Mammary epithelial cell (primary cell): Measurements from ENCODE around the gene LRP10.

ENCODE experiments used
- EZH2 ChIP-seq: IDR thresholded peaks from 2 replicates; pipeline ENCODE4 v1.6.1; 2012; ENCODE audit warnings: low read length, inconsistent platforms, borderline replicate concordance
- TF ChIP-seq, protein P1 (sequence below), 2 donors: IDR thresholded peaks in 1 of 2; conservative IDR thresholded peaks in 1 of 2; 2 replicates each; pipeline ENCODE4 v1.5.1; 2011 to 2012; ENCODE audit warnings: inconsistent platforms in 2 of 2, low read length in 2 of 2, mild to moderate bottlenecking in 2 of 2, control low read depth in 1 of 2, low read depth in 1 of 2; ENCODE audit not compliant: insufficient read depth in 1 of 2; ENCODE audit errors: extremely low read depth in 1 of 2

DNA sequence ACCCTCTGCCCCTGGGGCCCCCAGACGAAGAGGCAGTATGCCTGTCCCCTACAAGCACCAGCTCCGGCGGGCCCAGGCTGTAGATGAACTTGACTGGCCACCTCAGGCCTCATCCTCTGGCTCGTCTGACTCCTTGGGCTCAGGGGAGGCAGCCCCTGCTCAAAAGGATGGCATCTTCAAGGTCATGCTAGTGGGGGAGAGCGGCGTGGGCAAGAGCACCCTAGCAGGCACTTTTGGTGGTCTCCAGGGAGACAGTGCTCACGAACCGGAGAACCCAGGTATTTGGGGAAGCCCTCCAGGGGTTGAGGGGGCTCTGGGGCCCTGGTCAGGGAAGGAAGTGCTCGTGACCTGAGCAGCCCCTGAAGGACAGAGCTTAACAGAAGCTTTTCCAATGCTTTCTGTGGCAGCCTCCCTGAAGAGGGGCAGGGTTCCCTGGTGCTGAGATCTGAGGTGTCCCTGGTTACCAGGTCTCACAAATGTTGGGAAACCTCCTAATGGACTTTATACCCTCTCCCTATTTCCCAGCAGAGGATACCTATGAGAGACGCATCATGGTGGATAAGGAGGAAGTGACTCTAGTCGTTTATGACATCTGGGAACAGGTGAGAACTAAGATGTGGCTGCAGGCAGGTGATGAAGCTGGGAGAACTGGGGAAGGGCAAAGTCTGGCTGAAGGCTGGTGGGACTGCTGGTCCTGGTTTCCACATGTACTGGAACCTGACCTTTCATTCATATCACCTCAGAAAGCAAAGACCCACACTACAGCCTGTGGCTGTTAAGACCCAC is 13.4 kb downstream of the LRP10 start:
- TF ChIP-seq, protein P1, sequence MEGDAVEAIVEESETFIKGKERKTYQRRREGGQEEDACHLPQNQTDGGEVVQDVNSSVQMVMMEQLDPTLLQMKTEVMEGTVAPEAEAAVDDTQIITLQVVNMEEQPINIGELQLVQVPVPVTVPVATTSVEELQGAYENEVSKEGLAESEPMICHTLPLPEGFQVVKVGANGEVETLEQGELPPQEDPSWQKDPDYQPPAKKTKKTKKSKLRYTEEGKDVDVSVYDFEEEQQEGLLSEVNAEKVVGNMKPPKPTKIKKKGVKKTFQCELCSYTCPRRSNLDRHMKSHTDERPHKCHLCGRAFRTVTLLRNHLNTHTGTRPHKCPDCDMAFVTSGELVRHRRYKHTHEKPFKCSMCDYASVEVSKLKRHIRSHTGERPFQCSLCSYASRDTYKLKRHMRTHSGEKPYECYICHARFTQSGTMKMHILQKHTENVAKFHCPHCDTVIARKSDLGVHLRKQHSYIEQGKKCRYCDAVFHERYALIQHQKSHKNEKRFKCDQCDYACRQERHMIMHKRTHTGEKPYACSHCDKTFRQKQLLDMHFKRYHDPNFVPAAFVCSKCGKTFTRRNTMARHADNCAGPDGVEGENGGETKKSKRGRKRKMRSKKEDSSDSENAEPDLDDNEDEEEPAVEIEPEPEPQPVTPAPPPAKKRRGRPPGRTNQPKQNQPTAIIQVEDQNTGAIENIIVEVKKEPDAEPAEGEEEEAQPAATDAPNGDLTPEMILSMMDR (conservative IDR thresholded peaks at IDR 0.05 in 1 of 2, IDR thresholded peaks at IDR 0.05 in 1 of 2; ENCODE audit: extremely low read depth in 1 of 2, insufficient read depth in 1 of 2, low read depth in 1 of 2, low read length in 2 of 2), result no peak
- no peak for TF ChIP-seq EZH2
